WI38 (cell line): ENCODE results near the gene PSMD11.

Source experiments
- H3K4me3 ChIP-seq: 2 replicates; pipeline ENCODE4 v1.5.1; 2011; ENCODE audit warnings: low read depth, mild to moderate bottlenecking, control low read depth, low read length
- CTCF ChIP-seq: IDR thresholded peaks from 2 replicates; pipeline ENCODE4 v1.5.1; 2012; ENCODE audit warnings: low read depth, mild to moderate bottlenecking, control low read depth, low read length

Gene PSMD11

DNA sequence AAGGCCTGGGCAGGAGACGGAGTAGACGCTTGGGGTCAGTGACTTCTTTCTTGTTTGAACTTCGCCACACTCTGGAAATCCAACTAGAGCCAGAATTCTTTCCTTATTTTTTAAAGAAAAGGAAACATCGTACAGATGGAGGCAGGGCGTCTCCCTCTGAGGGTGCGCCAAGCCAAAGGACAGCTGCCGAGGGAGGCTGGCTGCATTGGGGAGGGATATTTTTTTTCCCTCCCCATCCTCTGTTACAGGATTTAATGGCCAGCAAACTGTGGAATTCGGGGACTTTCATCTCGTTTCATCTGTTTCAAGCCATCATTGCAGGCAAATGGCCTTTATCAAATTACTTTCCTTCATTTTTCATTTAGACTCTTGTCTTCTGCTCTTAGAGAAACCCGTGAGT lies 58.4 kb downstream of the PSMD11 start:
- H3K4me3 ChIP-seq, result no peak overlapping the region
- TF ChIP-seq CTCF, result no peak

GRCh38 chr17:32503251-32504165 lies 59.2 kb downstream of the PSMD11 start:
- TF ChIP-seq CTCF, result no peak
- H3K4me3 ChIP-seq, result no peak overlapping the region

DNA sequence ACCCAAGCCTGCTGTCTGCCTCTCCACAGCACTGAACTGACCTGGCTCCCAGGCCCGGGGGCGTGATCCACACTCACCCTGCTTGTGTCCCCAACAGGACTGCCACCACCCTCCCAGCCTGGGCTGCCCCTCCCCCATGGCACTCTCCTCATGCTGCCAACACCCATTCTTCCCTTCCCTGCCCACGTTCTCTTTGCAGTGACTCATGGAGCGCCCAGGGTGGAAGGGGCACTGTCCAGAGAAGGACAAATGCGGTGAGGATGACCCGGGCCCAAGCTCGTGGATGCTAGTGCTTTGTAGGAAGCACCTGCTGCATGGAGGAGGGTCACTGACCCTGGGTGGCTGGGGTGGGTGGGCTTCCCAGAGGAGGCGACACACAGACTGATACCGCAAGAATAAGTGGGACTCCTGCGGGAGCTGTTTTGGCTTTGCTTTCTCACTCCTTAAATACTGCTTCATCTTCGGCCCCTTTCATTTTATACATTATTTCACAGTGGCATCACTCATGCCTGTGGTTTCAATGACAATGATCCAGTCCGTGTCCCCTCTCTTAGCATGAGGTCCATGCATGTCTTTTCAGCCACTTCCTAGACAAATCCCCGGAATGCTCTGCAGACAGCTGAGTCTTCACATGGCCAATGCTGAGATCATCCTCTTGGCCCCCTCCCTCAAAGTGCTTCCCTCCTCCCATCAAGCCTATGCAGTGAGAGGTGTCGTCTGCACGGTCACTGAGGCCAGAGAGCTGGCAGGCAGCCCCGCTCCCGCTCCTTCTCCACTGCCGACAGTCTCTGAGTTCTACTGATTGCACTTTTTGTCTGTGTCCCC lies 60.1 kb downstream of the PSMD11 start:
- H3K4me3 ChIP-seq, result no peak overlapping the region
- no peak for TF ChIP-seq CTCF

DNA sequence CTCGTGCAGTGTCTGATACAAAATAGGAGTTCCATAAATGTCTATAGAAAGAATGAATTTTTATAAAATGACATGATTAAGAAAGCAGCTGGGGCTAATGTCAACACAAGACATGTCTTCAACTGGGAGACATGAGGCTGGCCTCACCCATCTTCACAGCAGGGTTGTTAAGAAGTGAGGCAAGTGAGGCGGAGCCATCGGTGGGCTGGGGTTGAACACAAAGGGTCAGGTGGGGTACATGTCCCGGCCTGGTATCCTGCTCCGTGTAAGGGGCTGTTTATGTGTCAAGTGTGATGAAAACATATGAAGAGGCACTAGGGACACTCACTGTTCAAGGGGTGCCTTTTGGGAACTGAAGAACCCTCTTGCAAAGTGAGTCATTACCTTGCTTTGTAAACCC lies 64.6 kb downstream of the PSMD11 start:
- TF ChIP-seq CTCF, result no peak
- H3K4me3 ChIP-seq, result no peak overlapping the region

GRCh38 chr17:32510466-32510865 lies 66.2 kb downstream of the PSMD11 start:
- no peak for TF ChIP-seq CTCF
- no peak overlapping the region for H3K4me3 ChIP-seq

GRCh38 chr17:32512328-32512727 lies 68.0 kb downstream of the PSMD11 start:
- TF ChIP-seq CTCF, result no peak
- H3K4me3 ChIP-seq, result no peak overlapping the region

DNA sequence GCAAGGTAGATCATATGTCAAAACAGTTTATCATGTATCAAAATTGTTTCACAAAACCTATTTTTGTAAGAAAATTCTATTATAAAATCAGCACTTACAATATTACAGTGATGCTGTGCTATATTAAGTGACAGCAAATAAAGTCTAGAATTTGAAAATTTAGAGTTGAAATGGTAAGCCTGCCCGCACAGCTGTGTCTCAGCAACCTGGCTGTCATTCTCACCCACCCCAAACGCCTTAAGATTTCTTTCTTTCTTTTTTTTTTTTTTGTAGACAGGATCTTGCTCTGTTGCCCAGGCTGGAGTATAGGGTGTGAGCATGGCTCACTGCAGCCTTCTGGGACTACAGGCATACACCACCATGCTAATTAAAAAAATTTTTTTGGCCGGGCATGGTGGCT lies 69.3 kb downstream of the PSMD11 start:
- H3K4me3 ChIP-seq, result no peak overlapping the region
- TF ChIP-seq CTCF, result no peak
